CD14-positive monocyte (primary cell): ENCODE results near the gene UNC13C. TPM values are rescaled to one million over a fixed set of nuclear protein-coding genes. Genes with fewer than 3 reads are reported as not detected.

Experiments used
- DNase-seq, 3 donors: peaks; one replicate each; pipeline ENCODE4 v3.0.0-alpha.2; 2011 to 2022
- H2AFZ ChIP-seq: 2 replicates; pipeline ENCODE4 v1.6.0; 2012; ENCODE audit warnings: mild to moderate bottlenecking, low read depth, low read length, inconsistent platforms; ENCODE audit not compliant: insufficient read depth, poor library complexity, severe bottlenecking
- H3K27ac ChIP-seq, 2 donors: 1 replicate in 1 of 2; 2 replicates in 1 of 2; pipeline ENCODE4 v1.5.1; 2012 to 2013; ENCODE audit warnings: low read length in 2 of 2, control low read depth in 1 of 2, inconsistent platforms in 1 of 2, low read depth in 1 of 2, mild to moderate bottlenecking in 1 of 2
- H3K27me3 ChIP-seq, 2 donors: one replicate each; pipeline versions ENCODE4 v1.6.0 to v1.6.1; 2011 to 2013; ENCODE audit warnings: low read length in 2 of 2; ENCODE audit not compliant: control insufficient read depth in 2 of 2, insufficient read depth in 2 of 2
- H3K36me3 ChIP-seq, 2 donors: replicated peaks in 1 of 2; 1 replicate in 1 of 2; 2 replicates in 1 of 2; pipeline versions ENCODE4 v1.5.1 to v1.6.1; 2012 to 2013; ENCODE audit warnings: low read length in 2 of 2, control low read depth in 1 of 2, inconsistent platforms in 1 of 2, mild to moderate bottlenecking in 1 of 2; ENCODE audit not compliant: insufficient read depth in 2 of 2, control insufficient read depth in 1 of 2
- H3K4me1 ChIP-seq, 2 donors: 1 replicate in 1 of 2; 2 replicates in 1 of 2; pipeline versions ENCODE4 v1.5.1 to v1.6.1; 2012 to 2013; ENCODE audit warnings: low read length in 2 of 2, control low read depth in 1 of 2, inconsistent platforms in 1 of 2, mild to moderate bottlenecking in 1 of 2, moderate library complexity in 1 of 2; ENCODE audit not compliant: insufficient read depth in 2 of 2, control insufficient read depth in 1 of 2
- H3K4me2 ChIP-seq: replicated peaks from 2 replicates; pipeline ENCODE3; 2012; ENCODE audit warnings: low read length, moderate library complexity, mild to moderate bottlenecking; ENCODE audit not compliant: poor library complexity, severe bottlenecking; ENCODE audit errors: extremely low read depth
- H3K4me3 ChIP-seq, 3 experiments: fragments of 200-600 bp in 1 of 3; sonication (generic) in 1 of 3; replicated peaks in 1 of 3; 1 replicate in 2 of 3; 2 replicates in 1 of 3; pipeline ENCODE4 v1.5.1; 2011 to 2013; ENCODE audit warnings: low read length in 3 of 3, mild to moderate bottlenecking in 3 of 3, control low read depth in 2 of 3, low read depth in 2 of 3, inconsistent platforms in 1 of 3, moderate library complexity in 1 of 3
- H3K79me2 ChIP-seq: 2 replicates; pipeline ENCODE4 v1.6.0; 2012; ENCODE audit warnings: mild to moderate bottlenecking, control low read depth, inconsistent platforms, low read length, moderate library complexity; ENCODE audit not compliant: insufficient read depth
- H3K9ac ChIP-seq: 2 replicates; pipeline ENCODE4 v1.6.0; 2017; ENCODE audit warnings: low read length, mild to moderate bottlenecking; ENCODE audit not compliant: insufficient read depth, poor library complexity, severe bottlenecking
- H3K9me3 ChIP-seq, 2 donors: replicated peaks in 1 of 2; 1 replicate in 1 of 2; 2 replicates in 1 of 2; pipeline versions ENCODE4 v1.5.1 to v1.6.1; 2012 to 2013; ENCODE audit warnings: low read length in 2 of 2, control low read depth in 1 of 2; ENCODE audit not compliant: control insufficient read depth in 1 of 2, insufficient read depth in 1 of 2
- H4K20me1 ChIP-seq: 2 replicates; pipeline ENCODE4 v1.6.0; 2012; ENCODE audit warnings: mild to moderate bottlenecking, low read length, control low read depth, moderate library complexity; ENCODE audit not compliant: insufficient read depth
- H3K27ac Mint-ChIP-seq, 7 donors: one replicate each; pipeline ENCODE4 v1.8.0; 2020; ENCODE audit warnings: mild to moderate bottlenecking in 7 of 7, mixed read lengths in 7 of 7, moderate library complexity in 6 of 7, inconsistent platforms in 2 of 7
- H3K27me3 Mint-ChIP-seq, 3 donors: one replicate each; pipeline ENCODE4 v1.8.0; 2021 to 2022; ENCODE audit warnings: low read depth in 3 of 3, mild to moderate bottlenecking in 3 of 3, mixed read lengths in 3 of 3, moderate library complexity in 3 of 3, inconsistent platforms in 1 of 3
- H3K36me3 Mint-ChIP-seq, 2 donors: one replicate each; pipeline ENCODE4 v1.8.0; 2020; ENCODE audit warnings: mixed read lengths in 2 of 2, inconsistent platforms in 1 of 2, mild to moderate bottlenecking in 1 of 2
- H3K4me1 Mint-ChIP-seq: one replicate; pipeline ENCODE4 v1.8.0; 2020; ENCODE audit warnings: mild to moderate bottlenecking, mixed read lengths
- H3K4me3 Mint-ChIP-seq, 2 donors: one replicate each; pipeline ENCODE4 v1.8.0; 2020; ENCODE audit warnings: mild to moderate bottlenecking in 2 of 2, mixed read lengths in 2 of 2, moderate library complexity in 1 of 2
- H3K9me3 Mint-ChIP-seq, 7 donors: one replicate each; pipeline ENCODE4 v1.8.0; 2020 to 2022; ENCODE audit warnings: mixed read lengths in 7 of 7, mild to moderate bottlenecking in 6 of 7, moderate library complexity in 6 of 7, inconsistent platforms in 2 of 7
- CTCF ChIP-seq: fragments of 200-600 bp; IDR thresholded peaks from one replicate; pipeline ENCODE4 v1.8.0; 2022; ENCODE audit warnings: antibody characterized with exemption, mild to moderate bottlenecking
- WGBS: methylation state at CpG from one replicate; pipeline ENCODE4 v1.1.5; 2013; ENCODE audit warnings: missing lambda C conversion rate; ENCODE audit not compliant: insufficient coverage; 5-methylcytosine and 5-hydroxymethylcytosine counted together
- intact Hi-C, 2 donors: fragments of 100-400 bp; cut with micrococcal nuclease; formaldehyde crosslinking; loops; one replicate each; pipeline versions ENCODE4 v1.15.0 to v1.15.1; 2023
- polyA plus RNA-seq, 3 donors: library from polyadenylated mRNA; depleted of rRNA in 1 of 3; unstranded in 2 of 3; stranded (reverse) in 1 of 3; fragments of 300-500 nt in 2 of 3; fragments of >200 nt in 1 of 3; fragmentation: Illumina TruSeq in 2 of 3; gene quantifications; 1 replicate in 2 of 3; 2 replicates in 1 of 3; pipeline ENCODE4 v1.2.3, GENCODE V29; 2012 to 2021

Gene UNC13C
- polyA plus RNA-seq, 3 donors, result not detected

GRCh38 chr15:54605043-54605442, 626.8 kb downstream of the UNC13C start:
- no peak for DNase-seq
- H3K27ac ChIP-seq, result no peak overlapping the region
- H3K4me2 ChIP-seq, result no peak overlapping the region
- no peaks in the 10 kb centered on the region for H3K36me3 ChIP-seq
- H3K27ac Mint-ChIP-seq, result no peak overlapping the region
- H4K20me1 ChIP-seq, result no peaks in the 10 kb centered on the region
- H3K4me3 Mint-ChIP-seq, result no peak overlapping the region
- intact Hi-C loops, result no loop called here
- peaks cover 0 to 1% of the 10 kb centered on the region in 2 donors for H3K9me3 ChIP-seq
- H3K9ac ChIP-seq, result no peak overlapping the region
- no peaks in the 10 kb centered on the region for H3K79me2 ChIP-seq
- no peaks in the 10 kb centered on the region for H3K4me1 ChIP-seq
- WGBS, result 100% methylated on average over 2 of the region's 2 CpGs
- H3K27me3 ChIP-seq, result no peaks in the 10 kb centered on the region
- no peaks in the 10 kb centered on the region for H3K4me1 Mint-ChIP-seq
- H3K36me3 Mint-ChIP-seq, result no peaks in the 10 kb centered on the region
- peaks cover 0 to 4% (median 2%) of the 10 kb centered on the region in 7 donors for H3K9me3 Mint-ChIP-seq
- no peak overlapping the region for H3K4me3 ChIP-seq
- no peak for TF ChIP-seq CTCF
- no peak overlapping the region for H2AFZ ChIP-seq
- no peaks in the 10 kb centered on the region for H3K27me3 Mint-ChIP-seq

GRCh38 chr15:54605556-54605955, 627.3 kb downstream of the UNC13C start:
- Histone ChIP-seq H2AFZ (no peak overlapping the region), H3K27me3 (no peaks in the 10 kb centered on the region), H3K4me2 (no peak overlapping the region), H3K9me3 (peaks cover 0 to 4% of the 10 kb centered on the region in 2 donors), H3K9ac (no peak overlapping the region), H3K36me3 (no peaks in the 10 kb centered on the region), H3K79me2 (no peaks in the 10 kb centered on the region), H3K4me3 (no peak overlapping the region), H3K27ac (no peak overlapping the region), H3K4me1 (no peaks in the 10 kb centered on the region), H4K20me1 (no peaks in the 10 kb centered on the region)
- H3K4me3 Mint-ChIP-seq, result no peak overlapping the region
- 89% methylated on average over 4 of the region's 4 CpGs for WGBS
- no peaks in the 10 kb centered on the region for H3K27me3 Mint-ChIP-seq
- no peak overlapping the region for H3K27ac Mint-ChIP-seq
- H3K4me1 Mint-ChIP-seq, result no peaks in the 10 kb centered on the region
- no peak for TF ChIP-seq CTCF
- intact Hi-C loops, result no loop called here
- H3K9me3 Mint-ChIP-seq, result peaks cover 0 to 7% (median 3%) of the 10 kb centered on the region in 7 donors
- no peak for DNase-seq
- H3K36me3 Mint-ChIP-seq, result no peaks in the 10 kb centered on the region
